WTC11 (cell line): ENCODE results near the gene CASQ2.

Experiments used
- CBFB ChIP-seq: sonication (generic); formaldehyde crosslinking; IDR thresholded peaks from 2 replicates; pipeline ENCODE4 v1.8.1; 2022; ENCODE audit warnings: mild to moderate bottlenecking, low read depth, missing genetic modification reagents
- CREB1 ChIP-seq: sonication (generic); formaldehyde crosslinking; IDR thresholded peaks from 2 replicates; pipeline ENCODE4 v1.8.0; 2023; ENCODE audit warnings: mild to moderate bottlenecking, missing genetic modification reagents
- CTCF ChIP-seq: fragments of 200-600 bp; IDR thresholded peaks from 2 replicates; pipeline ENCODE4 v1.8.0; 2022; ENCODE audit warnings: antibody characterized with exemption
- TF ChIP-seq, protein P1 (sequence below): sonication (generic); formaldehyde crosslinking; IDR thresholded peaks from 2 replicates; pipeline ENCODE4 v1.8.1; 2023; ENCODE audit warnings: mild to moderate bottlenecking, missing genetic modification reagents, moderate library complexity

GRCh38 chr1:115710859-115711624 lies 57.5 kb downstream of the CASQ2 start:
- TF ChIP-seq CTCF: no peak
- no peak for TF ChIP-seq CREB1 (CRISPR knock-in tag)
- TF ChIP-seq CBFB (CRISPR knock-in tag): no peak
- TF ChIP-seq, protein P1, sequence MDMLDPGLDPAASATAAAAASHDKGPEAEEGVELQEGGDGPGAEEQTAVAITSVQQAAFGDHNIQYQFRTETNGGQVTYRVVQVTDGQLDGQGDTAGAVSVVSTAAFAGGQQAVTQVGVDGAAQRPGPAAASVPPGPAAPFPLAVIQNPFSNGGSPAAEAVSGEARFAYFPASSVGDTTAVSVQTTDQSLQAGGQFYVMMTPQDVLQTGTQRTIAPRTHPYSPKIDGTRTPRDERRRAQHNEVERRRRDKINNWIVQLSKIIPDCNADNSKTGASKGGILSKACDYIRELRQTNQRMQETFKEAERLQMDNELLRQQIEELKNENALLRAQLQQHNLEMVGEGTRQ (CRISPR knock-in tag): no peak
